ENCODE measurements around the gene SLC25A33. TPM values are rescaled to one million over a fixed set of nuclear protein-coding genes. Genes with fewer than 3 reads are reported as not detected.
A peak's percentile ranks its signal among the peaks of the same experiment; 100 is the strongest.

Gene SLC25A33
- total and polyA plus RNA-seq, 2 of the 8 experiments (the other 6 are each of a cell fraction or from before 2014, with no cell fraction given): 7.8 to 12.8 TPM

- H2BK120ac ChIP-seq (replicated peaks; ENCODE audit: low read depth, low read length): no peak within 1 kb of the TSS
- peak within 1 kb of the TSS; percentile 95; the same call in 1 of the 2 replicates for H2AFZ ChIP-seq (ENCODE audit: low read length)
- H4K5ac ChIP-seq (ENCODE audit: insufficient read length, low read depth, low read length): no peak within 1 kb of the TSS
- no peaks in the 10 kb centered on the region for H3K27me3 ChIP-seq (replicated peaks in 1 of 4; ENCODE audit: control insufficient read depth in 3 of 4, extremely low read depth in 1 of 4, insufficient read depth in 3 of 4, low read length in 3 of 4)
- H3K56ac ChIP-seq (replicated peaks; ENCODE audit: insufficient read length, low read depth, low read length): no peak within 1 kb of the TSS
- no peaks in the 10 kb centered on the region for H3K36me3 ChIP-seq (ENCODE audit: control insufficient read depth in 2 of 4, insufficient read depth in 4 of 4, low read length in 3 of 4)
- DNase-seq (ENCODE audit: low read depth in 1 of 2, low spot score in 2 of 2) (peak; percentile 68 to 97), FAIRE-seq (no peak)
- ChIA-PET CTCF (ENCODE audit: partially characterized antibody) (interaction anchor here (0.6 to 1.2 kb wide), 4 partner anchors 9 to 125 kb away, joined by 3 to 4 read pairs (median 4); no protein-coding TSS in a partner anchor), POLR2A (ENCODE audit: partially characterized antibody) (interaction anchor here (0.6 to 1.2 kb wide), 4 partner anchors 12 to 41 kb away, joined by 3 read pairs; no protein-coding TSS in a partner anchor)
- H2BK12ac ChIP-seq (ENCODE audit: low read depth, low read length): no peak within 1 kb of the TSS
- H3K23me2 ChIP-seq (ENCODE audit: low read depth, low read length): peaks cover 7% of the 10 kb centered on the region; the same call in 1 of the 2 replicates
- H3K4me3 ChIP-seq (ENCODE audit: extremely low read depth in 1 of 4, insufficient read depth in 2 of 4, low read depth in 3 of 4, low read length in 4 of 4): peak within 1 kb of the TSS; percentile 60 to 82 (median 70)
- H3K23ac ChIP-seq (ENCODE audit: insufficient read length): no peak within 1 kb of the TSS
- H2AK5ac ChIP-seq (ENCODE audit: low read depth, low read length): no peak within 1 kb of the TSS
- H3K9ac ChIP-seq (replicated peaks in 1 of 4; ENCODE audit: extremely low read depth in 1 of 4, low read depth in 3 of 4, low read length in 3 of 4): peak within 1 kb of the TSS; percentile 51 to 73 (median 54)
- H3K18ac ChIP-seq (ENCODE audit: extremely low read depth, low read length): peak within 1 kb of the TSS; percentile 11
- no peak within 1 kb of the TSS for H3K4ac ChIP-seq (replicated peaks; ENCODE audit: insufficient read length, low read depth, low read length)
- H3K79me2 ChIP-seq (ENCODE audit: control insufficient read depth in 1 of 2, insufficient read depth in 2 of 2, low read length in 2 of 2): peaks cover 6 to 44% of the 10 kb centered on the region in 2 experiments; a peak in 3 of 4 replicates
- no peak within 1 kb of the TSS for H3K14ac ChIP-seq (ENCODE audit: insufficient read length)
- peaks cover 0 to 35% (median 25%) of the 10 kb centered on the region in 4 experiments; a peak in 5 of 7 replicates for H3K4me1 ChIP-seq (replicated peaks in 1 of 4; ENCODE audit: control insufficient read depth in 3 of 4, insufficient read depth in 4 of 4, low read length in 3 of 4)
- WGBS, 2 experiments (ENCODE audit: extremely low coverage in 1 of 2, insufficient coverage in 1 of 2, insufficient read length in 1 of 2, insufficient replicate concordance in 2 of 2, low coverage in 1 of 2, low lambda C conversion rate in 2 of 2, missing lambda C conversion rate in 1 of 2): 0% methylated on average over 1 of the region's 94 CpGs; no CpG with 5 or more reads in 1 of the 2 experiments
- H3K9me3 ChIP-seq (ENCODE audit: insufficient read depth in 2 of 2, low read depth in 1 of 2, low read length in 1 of 2): no peaks in the 10 kb centered on the region
- no peak within 1 kb of the TSS for H2BK5ac ChIP-seq (ENCODE audit: low read depth, low read length)
- peak within 1 kb of the TSS; percentile 86 to 91 for H3K4me2 ChIP-seq (ENCODE audit: insufficient read depth in 1 of 2, low read depth in 2 of 2, low read length in 2 of 2)
- no peak within 1 kb of the TSS; the same call in 1 of the 2 replicates for H3K27ac ChIP-seq (ENCODE audit: low read depth, low read length)
- peaks cover 21 to 29% of the 10 kb centered on the region in 2 experiments for H4K20me1 ChIP-seq (replicated peaks in 1 of 2; ENCODE audit: control insufficient read depth in 1 of 2, insufficient read depth in 2 of 2, low read length in 2 of 2)
- H2BK15ac ChIP-seq (ENCODE audit: low read length): no peak within 1 kb of the TSS
- H2BK20ac ChIP-seq (ENCODE audit: low read length): no peak within 1 kb of the TSS
- no peak within 1 kb of the TSS for H4K91ac ChIP-seq (replicated peaks; ENCODE audit: insufficient read length, low read length)
- H4K8ac ChIP-seq (ENCODE audit: extremely low read depth, insufficient read depth, low read length): peak within 1 kb of the TSS; percentile 48; the same call in 1 of the 2 replicates
- peaks cover 7% of the 10 kb centered on the region for H3K79me1 ChIP-seq (ENCODE audit: low read depth, low read length)
- TF ChIP-seq CBX5 (IDR thresholded peaks at IDR 0.05; ENCODE audit: low read depth, low read length) (no peak), KDM5A (IDR thresholded peaks at IDR 0.05; ENCODE audit: low read length) (no peak), YY1 (IDR thresholded peaks at IDR 0.05; ENCODE audit: low read depth, low read length) (no peak), EGR1 (IDR thresholded peaks at IDR 0.05; ENCODE audit: borderline replicate concordance, low read depth, low read length) (0 out of 2 replicates have a peak, but pooled peaks have one; percentile 26), BCL11A (IDR thresholded peaks at IDR 0.05; ENCODE audit: low read depth in 2 of 2, low read length in 2 of 2) (no peak), FOSL1 (IDR thresholded peaks at IDR 0.05; ENCODE audit: insufficient read depth, low read depth, low read length) (no peak), ATF3 (IDR thresholded peaks at IDR 0.05; ENCODE audit: insufficient read depth, low read depth, low read length) (no peak), TAF1 (IDR thresholded peaks at IDR 0.05; ENCODE audit: low read depth, low read length) (peak; percentile 37; the same call in 1 of the 2 replicates), TBP (IDR thresholded peaks at IDR 0.05; ENCODE audit: low read depth, low read length) (0 out of 2 replicates have a peak, but pooled peaks have one; percentile 5), RBBP5 (IDR thresholded peaks at IDR 0.05; ENCODE audit: borderline replicate concordance, low read depth, low read length) (peak; percentile 39; the same call in 1 of the 2 replicates), POU5F1 (IDR thresholded peaks at IDR 0.05; ENCODE audit: low read depth, low read length) (no peak), EP300 (IDR thresholded peaks at IDR 0.05; ENCODE audit: borderline replicate concordance in 1 of 2, low read depth in 2 of 2, low read length in 2 of 2) (no peak; a peak in 1 of 3 replicates)
Observed at GRCh38 chr1:9588551-9589143, 49.4 kb downstream of the SLC25A33 start, which contains the start of gene TMEM201. Gene TMEM201, plus strand, starts transcription at chr1:9588911. Its CDS starts 20 bp downstream, at chr1:9588931.

All from H1 (cell line).